ENCODE measurements around the gene PRDX3.
A peak's percentile ranks its signal among the peaks of the same experiment; 100 is the strongest.

Gene PRDX3

GRCh38 chr10:119207713-119208552, 29.3 kb upstream of the PRDX3 start:
- peak overlapping the region; percentile 65 for H3K4me3 ChIP-seq (ENCODE audit: control insufficient read depth, low read depth, low read length)
- no peak for DNase-seq (ENCODE audit: low read depth)
- TF ChIP-seq CTCF (IDR thresholded peaks at IDR 0.05; ENCODE audit: control insufficient read depth, insufficient read depth, low read depth, low read length, missing control alignments): no peak

- peak within 1 kb of the TSS; percentile 65 for H3K4me3 ChIP-seq (ENCODE audit: control insufficient read depth, low read depth, low read length)
- no peak for TF ChIP-seq CTCF (IDR thresholded peaks at IDR 0.05; ENCODE audit: control insufficient read depth, insufficient read depth, low read depth, low read length, missing control alignments)
- peak; percentile 85 for DNase-seq (ENCODE audit: low read depth)
Observed at GRCh38 chr10:119207366-119207666, 28.7 kb upstream of the PRDX3 start, which contains the start of gene GRK5. Gene GRK5, plus strand, starts transcription at chr10:119207571. Its CDS starts 347 bp downstream, at chr10:119207918.

DNA sequence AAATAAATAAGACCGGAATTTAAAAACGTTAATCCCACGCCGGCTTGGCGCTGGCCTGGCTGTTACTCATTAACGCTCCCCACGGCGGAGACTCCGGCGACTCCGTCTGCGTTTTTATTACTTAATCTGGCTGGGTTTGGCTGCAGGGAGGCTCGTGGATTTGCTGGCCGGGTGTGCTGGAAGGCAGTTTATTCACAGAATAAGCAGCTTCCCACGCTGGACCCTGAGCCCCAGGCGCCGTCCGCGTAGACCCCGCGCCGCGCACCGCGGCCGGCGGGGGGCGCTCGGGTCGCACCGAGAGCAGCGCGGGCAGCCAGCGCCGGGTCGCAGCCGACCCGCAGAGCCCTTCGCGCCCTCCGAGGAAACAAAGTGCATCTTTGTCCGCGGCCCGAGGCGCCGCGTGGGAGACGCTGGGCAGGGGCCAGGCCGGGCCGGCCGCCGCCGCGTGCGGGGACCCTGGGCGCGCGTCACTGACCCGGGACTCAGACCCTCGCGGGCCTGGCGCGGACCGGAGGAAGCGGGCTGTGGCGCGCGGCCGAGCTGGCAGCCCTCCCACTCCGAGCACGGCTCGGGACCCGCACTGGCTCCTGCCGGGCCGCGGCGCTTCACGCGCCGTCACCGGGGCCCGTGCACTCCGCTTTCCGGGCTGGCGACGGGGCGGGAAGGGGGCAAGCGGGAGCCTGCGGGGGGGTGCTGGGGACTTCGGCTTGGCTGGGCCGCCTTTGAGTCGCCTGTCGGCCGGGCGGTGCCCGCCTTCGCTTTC, 28.2 kb upstream of the PRDX3 start:
- no peak for DNase-seq (ENCODE audit: low read depth)
- peak overlapping the region; percentile 65 for H3K4me3 ChIP-seq (ENCODE audit: control insufficient read depth, low read depth, low read length)
- TF ChIP-seq CTCF (IDR thresholded peaks at IDR 0.05; ENCODE audit: control insufficient read depth, insufficient read depth, low read depth, low read length, missing control alignments): peak; percentile 18

DNA sequence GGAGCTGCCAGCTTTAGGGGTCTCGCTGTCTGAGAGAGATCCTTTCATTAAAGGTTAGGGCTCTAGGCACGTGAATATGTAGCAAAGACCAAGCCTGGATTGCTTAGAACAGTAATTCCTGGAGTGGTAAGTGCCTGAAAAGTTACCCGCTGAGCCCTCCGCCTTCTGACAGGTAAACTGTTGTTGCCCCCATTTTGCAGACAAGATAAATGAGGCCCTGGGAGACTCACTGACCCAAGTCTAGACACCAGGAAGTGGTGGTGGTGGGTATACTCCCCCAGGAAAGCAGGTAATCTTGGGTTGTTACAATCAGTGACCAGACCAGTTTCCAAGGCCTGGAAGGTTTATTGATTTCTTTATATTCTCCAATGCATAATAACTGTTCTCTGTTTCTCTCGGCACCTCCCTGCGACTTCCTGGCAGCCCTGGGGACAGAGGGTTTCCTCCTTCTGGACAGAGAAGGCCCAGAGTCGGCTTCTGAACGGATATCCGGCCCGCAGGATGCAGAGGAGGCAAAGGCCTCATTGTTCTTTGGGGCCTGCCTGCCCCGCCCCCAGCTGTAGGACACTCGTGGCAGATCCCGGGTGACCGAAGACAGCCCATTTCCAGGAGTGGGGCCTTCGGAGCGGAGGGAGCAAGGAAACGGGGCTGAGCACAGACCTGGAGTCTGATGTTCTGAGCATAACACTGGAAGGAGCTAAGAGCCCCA, 27.4 kb upstream of the PRDX3 start:
- peak overlapping the region; percentile 65 for H3K4me3 ChIP-seq (ENCODE audit: control insufficient read depth, low read depth, low read length)
- no peak for TF ChIP-seq CTCF (IDR thresholded peaks at IDR 0.05; ENCODE audit: control insufficient read depth, insufficient read depth, low read depth, low read length, missing control alignments)
- DNase-seq (ENCODE audit: low read depth): no peak

DNA sequence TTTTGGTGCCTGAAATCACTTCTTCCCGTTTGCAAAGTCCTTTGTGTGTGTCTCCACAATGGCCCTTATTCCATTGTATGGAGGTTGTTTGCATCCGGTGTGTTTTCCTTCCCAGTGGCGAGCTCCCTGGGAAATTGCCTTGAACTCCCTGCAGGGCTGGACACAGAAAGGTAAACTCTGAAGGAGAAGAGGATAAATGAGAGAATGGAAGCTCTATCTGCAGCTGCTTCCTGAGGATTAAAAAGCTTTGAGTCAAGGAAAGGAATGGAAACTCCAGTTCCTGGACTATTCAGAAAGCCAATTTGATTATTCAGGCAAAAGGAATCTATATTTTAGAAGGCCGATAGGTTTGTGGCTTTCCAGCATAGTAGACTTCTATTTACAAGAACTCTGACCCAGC, 24.4 kb upstream of the PRDX3 start:
- DNase-seq (ENCODE audit: low read depth): no peak
- no peak overlapping the region for H3K4me3 ChIP-seq (ENCODE audit: control insufficient read depth, low read depth, low read length)
- no peak for TF ChIP-seq CTCF (IDR thresholded peaks at IDR 0.05; ENCODE audit: control insufficient read depth, insufficient read depth, low read depth, low read length, missing control alignments)

DNA sequence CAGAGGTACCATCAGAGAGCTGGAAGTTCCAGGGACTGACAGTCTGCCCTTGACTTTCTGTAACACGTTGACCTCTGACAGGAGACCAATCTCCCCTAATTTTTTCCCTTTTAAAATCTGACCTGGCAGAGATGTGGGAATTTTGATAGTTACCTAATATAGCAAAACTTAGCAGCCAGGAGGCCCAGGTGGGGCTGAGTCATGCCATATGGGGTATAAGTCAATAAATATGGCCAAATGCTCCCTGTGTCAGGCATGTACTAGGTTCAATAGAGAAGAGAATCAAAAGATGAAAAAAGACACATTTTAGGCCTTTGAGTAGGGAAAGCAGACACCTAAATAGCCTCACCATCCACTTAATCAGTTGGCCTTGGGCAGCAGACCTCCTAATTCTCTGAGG, 22.6 kb upstream of the PRDX3 start:
- no peak overlapping the region for H3K4me3 ChIP-seq (ENCODE audit: control insufficient read depth, low read depth, low read length)
- TF ChIP-seq CTCF (IDR thresholded peaks at IDR 0.05; ENCODE audit: control insufficient read depth, insufficient read depth, low read depth, low read length, missing control alignments): no peak
- DNase-seq (ENCODE audit: low read depth): no peak

All from AG09309 (cell line).